Fibroblast of the aortic adventitia (primary cell): Measurements from ENCODE around the gene FAM120AOS. TPM values are rescaled to one million over a fixed set of nuclear protein-coding genes. Genes with fewer than 3 reads are reported as not detected.

Experiments
- DNase-seq: peaks from one replicate; pipeline ENCODE4 v3.0.0-alpha.2; 2010; ENCODE audit warnings: low read depth
- H3K4me3 ChIP-seq: 2 replicates; pipeline ENCODE4 v1.5.1; 2011; ENCODE audit warnings: low read depth, mild to moderate bottlenecking, control low read depth, low read length, moderate library complexity
- CTCF ChIP-seq: IDR thresholded peaks from 2 replicates; pipeline ENCODE4 v1.5.1; 2011; ENCODE audit warnings: mild to moderate bottlenecking, low read length, control low read depth, inconsistent platforms; ENCODE audit not compliant: insufficient read depth
- total RNA-seq: library from RNA; depleted of rRNA; stranded (reverse); fragments of >200 nt; gene quantifications from 2 replicates; pipeline ENCODE4 v1.2.3, GENCODE V29; 2012; ENCODE audit warnings: low replicate concordance

Gene FAM120AOS
- total RNA-seq, 1 donor: 44.6 TPM

GRCh38 chr9:93464876-93465275 lies 11.5 kb upstream of the FAM120AOS start:
- H3K4me3 ChIP-seq: no peak overlapping the region
- DNase-seq: no peak
- TF ChIP-seq CTCF: no peak

GRCh38 chr9:93464395-93464794 lies 11.0 kb upstream of the FAM120AOS start:
- no peak overlapping the region for H3K4me3 ChIP-seq
- no peak for DNase-seq
- no peak for TF ChIP-seq CTCF

- DNase-seq: no peak
- H3K4me3 ChIP-seq: no peak overlapping the region
- TF ChIP-seq CTCF: no peak
Observed at GRCh38 chr9:93463638-93464248, 10.4 kb upstream of the FAM120AOS start.

GRCh38 chr9:93461821-93462220 lies 8.4 kb upstream of the FAM120AOS start:
- no peak overlapping the region for H3K4me3 ChIP-seq
- no peak for TF ChIP-seq CTCF
- no peak for DNase-seq

GRCh38 chr9:93461414-93461743 lies 8.0 kb upstream of the FAM120AOS start:
- DNase-seq: no peak
- H3K4me3 ChIP-seq: no peak overlapping the region
- no peak for TF ChIP-seq CTCF

GRCh38 chr9:93460689-93461413 lies 7.5 kb upstream of the FAM120AOS start:
- no peak for TF ChIP-seq CTCF
- no peak overlapping the region for H3K4me3 ChIP-seq
- no peak for DNase-seq
